Activated B cell treated with CpG ODN at 0.5 μM for 24 hours (primary cell): Measurements from ENCODE around the gene PPFIA3. TPM values are rescaled to one million over a fixed set of nuclear protein-coding genes. Genes with fewer than 3 reads are reported as not detected.
"Not testable (repeated sequence)": the region's sequence is repeated elsewhere in the genome, so short reads cannot be mapped to it uniquely, and the experiment has no call there.

Source experiments
- ATAC-seq: fragments of 200-7000 bp; cut with Tn5 transposase; one replicate; pipeline ENCODE4 v1.10.0; 2021; ENCODE audit warnings: low read depth, mild to moderate bottlenecking, moderate library complexity
- CTCF ChIA-PET: fragments of 350-600 bp; sonication (Branson Sonifier 250); formaldehyde crosslinking; loops from one replicate; lab custom pipeline; 2021; ENCODE audit warnings: antibody characterized with exemption; lab: Charles Lee
- POLR2A ChIA-PET: fragments of 350-600 bp; sonication (Branson Sonifier 250); formaldehyde crosslinking; loops from one replicate; lab custom pipeline; 2021; ENCODE audit warnings: antibody characterized with exemption; lab: Charles Lee
- DNase-seq: peaks from one replicate; pipeline ENCODE4 v3.0.0; 2022
- H3K27ac Mint-ChIP-seq: one replicate; pipeline ENCODE4 v1.8.0; 2020; ENCODE audit warnings: mixed read lengths
- H3K27me3 Mint-ChIP-seq: one replicate; pipeline ENCODE4 v1.8.0; 2021; ENCODE audit warnings: mixed read lengths
- H3K36me3 Mint-ChIP-seq: one replicate; pipeline ENCODE4 v1.8.0; 2021; ENCODE audit warnings: low read depth, mixed read lengths
- H3K4me1 Mint-ChIP-seq: one replicate; pipeline ENCODE4 v1.8.0; 2021; ENCODE audit warnings: mixed read lengths
- H3K4me3 Mint-ChIP-seq: one replicate; pipeline ENCODE4 v1.8.0; 2020; ENCODE audit warnings: mild to moderate bottlenecking, mixed read lengths
- H3K9me3 Mint-ChIP-seq: one replicate; pipeline ENCODE4 v1.8.0; 2020; ENCODE audit warnings: mixed read lengths
- CTCF ChIP-seq: fragments of 200-600 bp; IDR thresholded peaks from one replicate; pipeline ENCODE4 v1.8.0; 2022; ENCODE audit warnings: antibody characterized with exemption, mild to moderate bottlenecking
- intact Hi-C: fragments of 100-400 bp; cut with micrococcal nuclease; formaldehyde crosslinking; loops from one replicate; pipeline ENCODE4 v1.15.1; 2024
- total RNA-seq: library from RNA; stranded (reverse); gene quantifications from 2 replicates; pipeline ENCODE4 v1.2.3, GENCODE V29; 2022

PPFIA3 gene
- total RNA-seq, 1 donor from 2014 or later = 3.6 TPM

- Mint-ChIP-seq H3K36me3 (no peaks in the 10 kb centered on the region), H3K27me3 (peaks cover 7% of the 10 kb centered on the region), H3K4me1 (peaks cover 20% of the 10 kb centered on the region), H3K4me3 (no peak overlapping the region), H3K9me3 (no peaks in the 10 kb centered on the region), H3K27ac (no peak overlapping the region)
- ChIA-PET POLR2A (interaction anchor here (0.6 kb wide), 1 partner anchor 10 kb away, joined by 5 read pairs; no protein-coding TSS in a partner anchor), CTCF (no interaction called here)
- intact Hi-C loops = no loop called here
- DNase-seq (no peak), ATAC-seq (no peak)
- no peak for TF ChIP-seq CTCF
These were observed 5.8 kb downstream of the PPFIA3 start for GRCh38 chr19:49125025-49125731.

GRCh38 chr19:49126575-49126974 is 7.2 kb downstream of the PPFIA3 start:
- H3K27ac Mint-ChIP-seq = no peak overlapping the region
- POLR2A ChIA-PET = interaction anchor here (0.6 kb wide), 1 partner anchor 733 kb away, joined by 3 read pairs; the partner anchor contains the start of gene GRIN2D
- TF ChIP-seq CTCF = no peak
- H3K9me3 Mint-ChIP-seq = no peaks in the 10 kb centered on the region
- ATAC-seq (no peak), DNase-seq (no peak)
- CTCF ChIA-PET = no interaction called here
- intact Hi-C loops = no loop called here
- no peaks in the 10 kb centered on the region for H3K36me3 Mint-ChIP-seq
- no peak overlapping the region for H3K4me3 Mint-ChIP-seq
- H3K27me3 Mint-ChIP-seq = no peaks in the 10 kb centered on the region
- H3K4me1 Mint-ChIP-seq = peaks cover 12% of the 10 kb centered on the region

- CTCF ChIA-PET = interaction anchor here (0.9 to 1.2 kb wide), 3 partner anchors 29 to 134 kb away, joined by 4 to 7 read pairs (median 4); partner anchors contain the start of gene RUVBL2
- H3K4me3 Mint-ChIP-seq, H3K27me3 Mint-ChIP-seq, ATAC-seq, intact Hi-C loops, DNase-seq, H3K36me3 Mint-ChIP-seq, H3K9me3 Mint-ChIP-seq, H3K27ac Mint-ChIP-seq: not testable (repeated sequence)
- H3K4me1 Mint-ChIP-seq = peaks cover 12% of the 10 kb centered on the region
- POLR2A ChIA-PET = interaction anchor here (0.6 to 1.7 kb wide), 9 partner anchors 13 to 734 kb away, joined by 3 to 10 read pairs (median 4); partner anchors contain the start of genes GRIN2D, LIN7B and RUVBL2
These were observed 7.9 kb downstream of the PPFIA3 start for GRCh38 chr19:49127225-49127624.

GRCh38 chr19:49127674-49128544 is 8.6 kb downstream of the PPFIA3 start:
- intact Hi-C loops = loop anchor here (1.0 to 2.0 kb wide), 3 partner anchors 9 to 19 kb away; partner anchors contain the start of genes C19orf73, LIN7B and PPFIA3
- peak overlapping the region; percentile 71 for H3K27ac Mint-ChIP-seq
- ChIA-PET CTCF (interaction anchor here (0.9 to 1.2 kb wide), 4 partner anchors 14 to 134 kb away, joined by 4 to 7 read pairs (median 4); partner anchors contain the start of genes LIN7B and RUVBL2), POLR2A (interaction anchor here (0.6 to 1.7 kb wide), 9 partner anchors 8 to 548 kb away, joined by 3 to 10 read pairs (median 4); partner anchors contain the start of genes LIN7B, PPFIA3 and RUVBL2)
- H3K4me1 Mint-ChIP-seq = peaks cover 12% of the 10 kb centered on the region
- peak overlapping the region; percentile 86 for H3K4me3 Mint-ChIP-seq
- H3K27me3 Mint-ChIP-seq = peaks cover 4% of the 10 kb centered on the region
- DNase-seq = peak; percentile 90
- no peaks in the 10 kb centered on the region for H3K9me3 Mint-ChIP-seq
- ATAC-seq = peak; percentile 96
- H3K36me3 Mint-ChIP-seq = no peaks in the 10 kb centered on the region
- TF ChIP-seq CTCF = no peak

GRCh38 chr19:49128545-49129237 is 9.3 kb downstream of the PPFIA3 start:
- intact Hi-C loops = loop anchor here (1.0 to 2.0 kb wide), 3 partner anchors 9 to 18 kb away; partner anchors contain the start of genes C19orf73, LIN7B and PPFIA3
- CTCF ChIA-PET = interaction anchor here (1.0 to 1.8 kb wide), 5 partner anchors 14 to 135 kb away, joined by 4 to 7 read pairs (median 5); partner anchors contain the start of genes LIN7B and RUVBL2
- POLR2A ChIA-PET = interaction anchor here (1.2 to 1.7 kb wide), 4 partner anchors 9 to 135 kb away, joined by 4 to 10 read pairs (median 5); partner anchors contain the start of genes LIN7B, PPFIA3 and RUVBL2
- H3K9me3 Mint-ChIP-seq = no peaks in the 10 kb centered on the region
- TF ChIP-seq CTCF = no peak
- peaks cover 10% of the 10 kb centered on the region for H3K27me3 Mint-ChIP-seq
- ATAC-seq (no peak), DNase-seq (no peak)
- peaks cover 18% of the 10 kb centered on the region for H3K4me1 Mint-ChIP-seq
- H3K4me3 Mint-ChIP-seq = peak overlapping the region; percentile 86
- no peaks in the 10 kb centered on the region for H3K36me3 Mint-ChIP-seq
- H3K27ac Mint-ChIP-seq = no peak overlapping the region
